ENCODE data around the gene ST6GALNAC4.
A peak's percentile ranks its signal among the peaks of the same experiment; 100 is the strongest.

ST6GALNAC4 gene

DNA sequence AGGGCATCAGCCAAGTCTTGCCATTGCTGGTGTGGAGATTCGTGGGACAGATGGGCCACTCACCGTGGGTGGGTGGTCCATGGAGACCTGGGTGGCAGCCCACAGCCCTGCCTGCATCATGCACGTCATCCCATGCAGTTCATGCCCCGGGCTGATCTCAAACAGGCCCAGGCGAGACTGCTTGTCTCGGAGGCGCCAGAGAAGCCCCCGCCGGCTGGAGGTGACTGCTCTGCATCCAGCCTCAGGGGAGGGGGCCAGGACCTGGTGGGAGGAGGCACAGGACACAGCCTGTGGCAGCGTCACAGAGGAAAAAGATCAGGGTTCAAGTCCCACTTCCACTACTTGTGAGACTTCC lies 12.8 kb upstream of the ST6GALNAC4 start:
- DNase-seq (ENCODE audit: low spot score), result no peak

DNA sequence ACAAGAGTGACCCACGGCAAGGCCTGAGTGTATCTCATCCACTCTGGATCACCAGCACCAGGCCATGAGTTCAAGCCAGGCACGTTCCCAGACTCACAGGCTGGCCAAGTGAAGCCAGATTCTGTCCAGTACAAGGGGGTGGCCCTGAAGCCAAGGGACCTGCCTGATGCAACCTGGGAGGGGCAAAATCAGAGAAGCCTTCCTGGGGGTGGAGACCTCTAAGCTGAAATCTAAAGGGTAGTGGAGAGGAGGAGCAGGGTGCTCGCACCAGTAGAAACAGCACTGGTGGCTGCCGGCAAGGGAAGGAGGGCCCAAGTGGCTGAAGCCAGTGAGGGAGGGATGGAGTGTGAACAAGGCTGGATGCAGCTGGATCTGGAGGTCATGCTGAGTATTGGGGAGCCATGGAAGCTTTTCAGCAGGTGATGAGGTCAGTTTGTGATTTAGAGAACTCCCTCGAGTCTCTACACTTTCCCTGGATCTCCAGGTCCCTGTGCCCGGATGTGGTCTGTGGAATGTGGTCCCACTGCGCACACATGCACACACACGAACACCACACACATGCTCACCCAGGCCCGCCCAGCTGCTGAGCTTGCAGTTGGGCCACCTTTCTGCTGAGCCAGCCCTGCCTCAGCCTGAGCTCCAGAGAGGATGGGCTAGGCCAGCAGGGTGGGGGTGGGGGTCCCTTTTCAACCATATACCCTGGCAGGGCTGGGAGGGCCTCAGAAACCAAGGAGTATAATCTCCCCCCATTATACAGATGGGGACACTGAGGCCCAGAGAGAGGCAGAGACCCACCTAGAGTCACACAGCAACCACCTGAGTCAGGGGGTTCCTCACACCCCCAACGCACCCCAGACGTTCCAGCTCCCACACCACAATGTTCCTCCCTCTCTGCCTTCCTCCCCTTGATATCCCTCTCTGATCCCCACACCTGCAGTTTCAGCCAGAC lies 12.1 kb upstream of the ST6GALNAC4 start:
- peak; percentile 50 for DNase-seq (ENCODE audit: low spot score)

DNA sequence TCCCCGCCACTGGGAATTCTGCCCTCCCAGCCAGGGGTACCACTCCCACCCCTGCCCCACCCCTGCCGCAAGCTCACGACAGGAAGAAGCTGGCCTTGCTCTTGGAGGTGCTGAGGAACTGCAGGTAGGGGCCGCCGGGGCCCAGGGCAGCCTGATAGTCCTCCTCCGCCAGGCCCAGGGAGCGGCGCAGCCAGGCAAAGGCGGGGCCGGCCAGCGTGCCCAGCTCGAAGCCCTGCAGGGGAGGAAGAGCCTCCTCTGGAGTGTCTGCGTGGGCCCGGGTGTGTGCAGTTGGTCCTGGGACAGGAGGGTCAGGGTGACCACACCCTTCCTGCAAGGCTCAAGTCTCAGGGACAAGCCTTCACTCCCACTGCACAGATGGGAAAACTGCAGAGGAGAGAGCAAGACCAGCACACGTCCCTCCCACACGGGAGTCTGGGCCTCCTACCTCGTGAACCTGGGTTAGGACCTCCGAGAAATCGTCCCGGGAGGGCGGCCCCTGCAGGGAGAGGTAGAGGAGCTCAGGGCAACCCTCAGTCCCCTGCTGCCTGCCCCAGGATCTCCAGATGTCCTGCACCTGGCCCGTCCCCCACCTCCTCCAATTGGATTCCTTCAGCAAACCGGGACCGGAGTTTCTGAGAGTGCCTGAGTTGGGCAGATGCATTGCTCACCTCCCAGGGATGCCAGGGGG lies 11.3 kb upstream of the ST6GALNAC4 start:
- DNase-seq (ENCODE audit: low spot score), result no peak

DNA sequence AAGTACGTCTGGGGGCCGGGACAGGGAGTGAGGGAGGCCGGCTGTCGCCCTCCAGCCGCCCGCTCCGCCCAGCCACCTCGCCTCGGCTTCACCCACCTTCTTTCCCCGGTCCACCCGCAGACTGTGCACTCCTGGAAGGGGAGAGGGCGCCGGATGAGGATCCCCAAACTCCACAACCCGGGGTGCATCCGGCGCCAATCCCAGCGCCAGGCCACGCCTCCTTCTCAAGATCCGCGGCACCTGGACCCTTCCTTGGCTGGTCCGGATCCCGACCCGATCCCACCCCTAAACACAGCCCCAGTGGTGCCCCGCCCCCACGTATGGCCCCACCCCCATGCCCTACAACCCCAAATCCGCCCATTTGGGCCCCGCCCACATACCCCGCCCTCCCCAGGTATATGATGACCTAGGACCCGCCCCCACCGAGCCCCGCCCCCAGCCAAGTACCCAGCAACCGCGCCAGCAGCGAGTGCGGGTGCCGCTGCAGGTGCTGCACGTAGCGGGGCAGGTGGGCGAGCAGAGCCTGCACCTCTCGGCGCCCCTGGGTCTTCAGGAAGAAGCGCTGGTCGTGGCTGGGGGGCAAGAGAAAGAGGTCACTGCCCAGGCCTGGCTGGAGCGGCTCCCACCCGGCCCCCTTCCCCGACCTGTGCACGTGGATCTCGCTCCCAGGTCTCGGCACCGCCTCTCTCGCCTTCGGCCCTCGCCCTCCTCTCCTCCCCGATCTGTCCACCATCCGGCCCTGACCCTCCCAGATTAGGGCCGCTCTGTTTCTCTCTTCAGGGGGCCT lies 10.6 kb upstream of the ST6GALNAC4 start:
- peak; percentile 72 for DNase-seq (ENCODE audit: low spot score)

DNA sequence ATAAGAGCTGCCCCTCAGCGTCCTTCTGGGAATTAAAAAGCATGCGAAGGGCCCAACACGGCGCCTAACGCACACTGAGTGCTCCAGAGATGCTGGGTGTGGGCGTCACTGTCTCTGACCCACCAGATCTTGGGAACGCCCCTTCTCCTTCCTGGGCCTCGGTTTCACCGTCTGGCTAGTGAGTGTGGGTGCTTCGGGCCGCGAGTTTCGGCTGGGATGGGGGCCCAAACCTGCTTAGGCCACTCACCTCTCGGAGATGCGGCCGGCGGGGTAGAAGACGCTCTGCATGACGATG lies 10.0 kb upstream of the ST6GALNAC4 start:
- DNase-seq (ENCODE audit: low spot score), result no peak

- DNase-seq (ENCODE audit: low spot score), result no peak
Observed at GRCh38 chr9:127925959-127926905, 9.4 kb upstream of the ST6GALNAC4 start.

DNA sequence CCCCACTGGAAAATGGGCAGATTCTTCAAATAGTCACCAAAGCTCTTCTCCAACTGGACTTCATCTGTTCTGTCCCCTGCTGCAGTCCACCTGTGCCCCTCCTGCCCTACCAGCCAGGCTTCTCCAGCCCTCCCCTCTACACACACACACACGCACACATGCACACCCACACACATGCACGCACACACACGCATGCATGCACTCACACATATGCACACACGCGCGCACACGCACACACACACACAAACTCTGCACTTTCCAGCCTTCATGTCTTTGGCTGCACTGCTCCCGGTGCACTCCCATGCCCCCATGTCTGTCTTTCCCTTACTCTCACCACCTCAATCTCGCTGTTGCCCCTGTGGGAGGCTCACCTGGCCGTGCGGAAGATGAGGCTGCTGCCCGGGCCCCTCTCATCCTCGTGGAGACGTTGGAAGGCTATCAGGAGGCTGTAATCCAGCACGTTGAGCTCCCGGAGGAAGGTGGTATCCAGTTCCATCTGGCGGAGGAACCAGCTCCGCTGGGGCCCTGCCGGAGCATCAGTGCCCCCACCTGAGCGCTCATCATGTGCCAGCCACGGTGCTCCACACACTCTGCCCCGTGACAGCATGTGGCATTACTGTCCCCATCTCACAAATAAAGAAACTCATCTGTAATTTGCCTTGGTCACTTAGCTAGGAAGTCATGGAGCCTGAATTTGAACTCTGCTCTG lies 8.0 kb upstream of the ST6GALNAC4 start:
- DNase-seq (ENCODE audit: low spot score), result no peak

GRCh38 chr9:127923771-127924170 lies 6.9 kb upstream of the ST6GALNAC4 start:
- DNase-seq (ENCODE audit: low spot score), result no peak

DNA sequence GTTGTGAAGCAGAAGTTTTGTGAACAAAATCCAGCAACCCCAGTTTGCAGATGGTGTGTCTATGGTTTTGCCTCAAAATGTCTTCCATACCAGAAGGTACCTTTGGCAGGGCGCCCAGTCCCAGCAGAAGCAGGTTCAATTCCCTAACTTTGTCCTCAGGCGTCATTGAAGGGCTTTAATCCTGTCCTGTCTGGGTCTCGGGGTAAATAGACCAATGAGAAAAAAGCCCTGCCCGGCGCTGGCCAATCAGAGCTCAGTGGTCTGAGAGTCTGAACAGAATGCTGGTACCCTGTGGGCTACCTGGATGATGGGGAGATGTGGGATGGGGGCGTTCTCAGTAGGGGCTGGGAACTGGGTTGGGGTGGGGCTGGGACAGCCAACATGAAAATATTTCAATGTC lies 6.2 kb upstream of the ST6GALNAC4 start:
- no peak for DNase-seq (ENCODE audit: low spot score)

GRCh38 chr9:127921557-127922120 lies 4.8 kb upstream of the ST6GALNAC4 start:
- peak; percentile 66 for DNase-seq (ENCODE audit: low spot score)

DNA sequence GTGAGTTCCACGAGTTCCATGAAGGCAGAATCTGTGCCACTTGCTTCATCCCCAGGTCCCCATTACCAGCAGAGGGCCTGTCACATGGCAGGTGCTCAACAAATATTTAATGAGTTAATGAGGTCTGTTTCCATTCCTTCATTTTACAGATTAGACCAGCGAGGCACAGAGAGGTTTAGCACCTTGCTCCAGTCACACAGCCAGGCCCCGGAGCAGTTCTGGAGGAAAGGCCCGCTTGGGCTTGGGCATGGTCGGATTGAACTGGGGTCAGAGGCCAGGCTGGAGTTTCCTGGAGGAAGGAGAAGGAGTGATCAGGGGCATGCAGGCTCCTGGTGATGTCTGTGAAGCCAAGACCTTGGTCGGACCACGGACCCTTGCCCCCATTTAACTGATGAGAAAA lies 4.0 kb upstream of the ST6GALNAC4 start:
- no peak for DNase-seq (ENCODE audit: low spot score)

GRCh38 chr9:127919253-127919815 lies 2.5 kb upstream of the ST6GALNAC4 start:
- DNase-seq (ENCODE audit: low spot score), result no peak

- DNase-seq (ENCODE audit: low spot score), result peak; percentile 55
Observed at GRCh38 chr9:127918183-127919107, 1.6 kb upstream of the ST6GALNAC4 start.

GRCh38 chr9:127917603-127918002 lies 762 bp upstream of the ST6GALNAC4 start:
- peak; percentile 80 for DNase-seq (ENCODE audit: low spot score)

- peak; percentile 97 for DNase-seq (ENCODE audit: low spot score)
Observed at GRCh38 chr9:127915801-127916719, 781 bp downstream of the ST6GALNAC4 start.

DNA sequence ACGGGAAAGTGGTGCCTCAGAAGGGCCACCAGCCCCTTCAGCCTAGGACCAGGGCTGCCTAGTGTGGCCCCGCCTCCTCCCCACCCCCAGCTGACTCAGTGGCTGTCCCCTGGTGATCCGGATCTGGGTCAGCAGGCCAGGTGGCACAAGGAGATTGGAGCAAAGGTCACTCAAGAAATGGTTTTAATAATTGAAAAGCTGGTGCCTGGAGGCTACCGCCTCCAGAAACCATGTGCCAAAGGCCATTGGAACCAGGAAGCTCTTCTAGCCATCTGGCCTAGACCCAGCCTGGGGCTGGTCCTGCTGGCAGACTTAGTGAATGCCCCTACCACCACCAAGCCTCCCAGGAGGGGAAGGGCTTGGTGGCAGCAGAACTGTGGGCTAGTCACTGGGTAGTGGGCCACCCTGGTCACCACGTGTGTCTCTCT lies 1.5 kb downstream of the ST6GALNAC4 start:
- no peak for DNase-seq (ENCODE audit: low spot score)

DNA sequence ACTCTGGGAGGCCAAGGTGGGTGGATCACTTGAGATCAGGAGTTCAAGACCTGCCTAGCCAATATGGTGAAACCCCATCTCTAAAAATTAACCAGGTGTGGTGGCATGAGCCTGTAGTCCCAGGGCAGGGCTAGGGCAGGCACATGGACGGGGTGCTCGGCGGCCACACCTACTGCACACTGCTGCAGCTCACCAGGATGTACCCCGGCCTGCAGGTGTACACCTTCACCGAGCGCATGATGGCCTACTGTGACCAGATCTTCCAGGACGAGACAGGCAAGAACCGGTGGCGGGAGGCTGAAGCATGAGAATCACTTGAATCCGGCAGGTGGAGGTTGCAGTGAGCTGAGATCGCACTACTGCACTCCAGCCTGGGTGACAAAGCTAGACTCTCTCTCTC lies 3.2 kb downstream of the ST6GALNAC4 start:
- no peak for DNase-seq (ENCODE audit: low spot score)

GRCh38 chr9:127912882-127913281 lies 4.0 kb downstream of the ST6GALNAC4 start:
- no peak for DNase-seq (ENCODE audit: low spot score)

All from NAMALWA (cell line).